Measurements from ENCODE around the gene CHRNB2. TPM values are rescaled to one million over a fixed set of nuclear protein-coding genes. Genes with fewer than 3 reads are reported as not detected.

The CHRNB2 gene
- total RNA-seq, 1 experiment from 2014 or later = 1.8 TPM

DNA sequence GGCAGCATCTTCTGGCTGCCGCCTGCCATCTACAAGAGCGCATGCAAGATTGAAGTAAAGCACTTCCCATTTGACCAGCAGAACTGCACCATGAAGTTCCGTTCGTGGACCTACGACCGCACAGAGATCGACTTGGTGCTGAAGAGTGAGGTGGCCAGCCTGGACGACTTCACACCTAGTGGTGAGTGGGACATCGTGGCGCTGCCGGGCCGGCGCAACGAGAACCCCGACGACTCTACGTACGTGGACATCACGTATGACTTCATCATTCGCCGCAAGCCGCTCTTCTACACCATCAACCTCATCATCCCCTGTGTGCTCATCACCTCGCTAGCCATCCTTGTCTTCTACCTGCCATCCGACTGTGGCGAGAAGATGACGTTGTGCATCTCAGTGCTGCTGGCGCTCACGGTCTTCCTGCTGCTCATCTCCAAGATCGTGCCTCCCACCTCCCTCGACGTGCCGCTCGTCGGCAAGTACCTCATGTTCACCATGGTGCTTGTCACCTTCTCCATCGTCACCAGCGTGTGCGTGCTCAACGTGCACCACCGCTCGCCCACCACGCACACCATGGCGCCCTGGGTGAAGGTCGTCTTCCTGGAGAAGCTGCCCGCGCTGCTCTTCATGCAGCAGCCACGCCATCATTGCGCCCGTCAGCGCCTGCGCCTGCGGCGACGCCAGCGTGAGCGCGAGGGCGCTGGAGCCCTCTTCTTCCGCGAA, 3.8 kb downstream of the CHRNB2 start:
- no peak for TF ChIP-seq CTCF (conservative IDR thresholded peaks at IDR 0.05)
- Mint-ChIP-seq H3K9me3 (no peaks in the 10 kb centered on the region), H3K36me3 (ENCODE audit: insufficient read depth in 1 of 3, low read depth in 3 of 3) (peaks cover 0 to 5% (median 5%) of the 10 kb centered on the region in 3 experiments; a peak in 4 of 7 replicates), H3K4me3 (no peak overlapping the region), H3K4me1 (peaks cover 37 to 48% of the 10 kb centered on the region in 2 experiments), H3K27me3 (ENCODE audit: low read depth) (peaks cover 6% of the 10 kb centered on the region), H3K27ac (no peak overlapping the region)
- Histone ChIP-seq H3K56ac (ENCODE audit: insufficient read length, low read depth, low read length) (no peak overlapping the region), H2BK5ac (ENCODE audit: insufficient read length, low read length) (no peak overlapping the region), H2BK120ac (ENCODE audit: low read depth, low read length, poor library complexity, severe bottlenecking) (no peak overlapping the region), H2AFZ (ENCODE audit: low read length) (no peak overlapping the region), H3K27me3 (ENCODE audit: insufficient read depth, low read length) (no peaks in the 10 kb centered on the region), H3T11ph (ENCODE audit: low read length) (no peak overlapping the region), H4K5ac (ENCODE audit: insufficient read length, low read depth, low read length) (no peak overlapping the region), H4K20me1 (ENCODE audit: control insufficient read depth, insufficient read depth, insufficient read length) (no peaks in the 10 kb centered on the region), H2BK15ac (ENCODE audit: low read depth, low read length) (no peak overlapping the region), H2AK5ac (ENCODE audit: insufficient read length, low read length) (no peak overlapping the region), H3K79me1 (ENCODE audit: insufficient read depth, low read depth, low read length, poor library complexity, severe bottlenecking) (no peaks in the 10 kb centered on the region), H3K9ac (ENCODE audit: extremely low read depth, insufficient read length, low read length) (no peak overlapping the region), H4K8ac (replicated peaks; ENCODE audit: insufficient read length, low read depth, low read length) (no peak overlapping the region), H3K23ac (ENCODE audit: insufficient read length, low read depth, low read length) (no peak overlapping the region), H3K18ac (ENCODE audit: insufficient read length, low read depth, low read length) (no peak overlapping the region), H3K14ac (ENCODE audit: insufficient read depth, low read length) (no peak overlapping the region), H3K23me2 (ENCODE audit: insufficient read length, low read depth, low read length, poor library complexity, severe bottlenecking) (peaks cover 11% of the 10 kb centered on the region), H3K79me2 (ENCODE audit: insufficient read depth, low read length) (no peaks in the 10 kb centered on the region), H3K9me3 (ENCODE audit: control insufficient read depth, low read depth, low read length) (no peaks in the 10 kb centered on the region), H4K91ac (ENCODE audit: insufficient read length, low read depth, low read length) (no peak overlapping the region), H2BK12ac (ENCODE audit: insufficient read length, low read depth, low read length) (no peak overlapping the region), H2BK20ac (ENCODE audit: low read depth, low read length, poor library complexity, severe bottlenecking) (no peak overlapping the region), H3K27ac (ENCODE audit: insufficient read length, low read depth, low read length) (no peak overlapping the region), H3K4me1 (ENCODE audit: insufficient read depth, low read length) (no peaks in the 10 kb centered on the region; the same call in 1 of the 2 replicates), H3K4me2 (ENCODE audit: insufficient read depth, insufficient read length, low read length) (no peak overlapping the region), H3K4ac (ENCODE audit: low read depth, low read length) (no peak overlapping the region)
- DNase-seq = no peak
- WGBS (ENCODE audit: extremely low coverage, insufficient read length, low lambda C conversion rate) = no CpG with 5 or more reads among the region's 59 CpGs
